Panc1 (cell line): ENCODE data around the gene CD226. TPM values are rescaled to one million over a fixed set of nuclear protein-coding genes. Genes with fewer than 3 reads are reported as not detected.

ENCODE experiments used
- ATAC-seq: fragments of 200-7000 bp; cut with Tn5 transposase; 2 replicates; pipeline ENCODE4 v1.9.1; 2020; ENCODE audit warnings: mild to moderate bottlenecking, moderate library complexity
- BruUV-seq: library from RNA; stranded (reverse); fragments of 400-500 nt; replicated peaks from 2 replicates; lab custom pipeline; 2021; lab: Mats Ljungman, UMichigan
- CTCF ChIA-PET: fragments of 300-600 bp; sonication (Branson Sonifier 250); formaldehyde crosslinking; loops from one replicate; lab custom pipeline; 2022; ENCODE audit warnings: antibody characterized with exemption; lab: Charles Lee
- POLR2A ChIA-PET: fragments of 300-600 bp; sonication (Branson Sonifier 250); formaldehyde crosslinking; loops from one replicate; lab custom pipeline; 2022; ENCODE audit warnings: antibody characterized with exemption; lab: Charles Lee
- DNase-seq: peaks from one replicate; pipeline ENCODE4 v3.0.0-alpha.2; 2010; ENCODE audit warnings: low read depth, low spot score
- H3K27ac ChIP-seq: 2 replicates; pipeline ENCODE4 v1.5.1; 2011; ENCODE audit warnings: mild to moderate bottlenecking, low read length, inconsistent platforms
- H3K27me3 ChIP-seq: fragments of 200-500 bp; sonication (Bioruptor generic); 2 replicates; pipeline ENCODE4 v1.6.0; 2014; ENCODE audit warnings: low read length, inconsistent platforms; ENCODE audit not compliant: control insufficient read depth, insufficient read depth
- H3K36me3 ChIP-seq: fragments of 200-500 bp; sonication (Bioruptor generic); 2 replicates; pipeline ENCODE4 v1.5.1; 2014; ENCODE audit warnings: inconsistent platforms, mild to moderate bottlenecking, low read length, moderate library complexity; ENCODE audit not compliant: control insufficient read depth, insufficient read depth
- H3K4me1 ChIP-seq: 2 replicates; pipeline ENCODE4 v1.5.1; 2011; ENCODE audit warnings: inconsistent platforms, mild to moderate bottlenecking, low read length, moderate library complexity; ENCODE audit not compliant: control insufficient read depth, insufficient read depth
- H3K4me3 ChIP-seq, 2 experiments: 2 replicates each; pipeline ENCODE4 v1.5.1; 2011 to 2012; ENCODE audit warnings: low read depth in 2 of 2, low read length in 2 of 2, mild to moderate bottlenecking in 2 of 2, inconsistent platforms in 1 of 2, moderate library complexity in 1 of 2
- H3K9me3 ChIP-seq: fragments of 200-500 bp; sonication (Bioruptor generic); 2 replicates; pipeline ENCODE4 v1.5.1; 2014; ENCODE audit warnings: low read depth, mild to moderate bottlenecking, inconsistent platforms, low read length, moderate library complexity; ENCODE audit not compliant: control insufficient read depth, insufficient read depth
- CTCF ChIP-seq: fragments of 450-650 bp; IDR thresholded peaks from 2 replicates; pipeline ENCODE4 v1.5.1; 2017; ENCODE audit warnings: mild to moderate bottlenecking
- POLR2AphosphoS5 ChIP-seq: IDR thresholded peaks from 2 replicates; pipeline ENCODE4 v1.6.1; 2012; ENCODE audit warnings: mild to moderate bottlenecking, low read depth, low read length, moderate library complexity
- REST ChIP-seq, 2 experiments: IDR thresholded peaks; 2 replicates each; pipeline ENCODE4 v1.6.1; 2011 to 2012; ENCODE audit warnings: low read depth in 2 of 2, control low read depth in 1 of 2, low read length in 1 of 2, mild to moderate bottlenecking in 1 of 2, moderate library complexity in 1 of 2; ENCODE audit not compliant: insufficient read depth in 1 of 2
- SIN3A ChIP-seq: IDR thresholded peaks from 2 replicates; pipeline ENCODE4 v1.6.1; 2012; ENCODE audit warnings: low read depth, mild to moderate bottlenecking, low read length, moderate library complexity, borderline replicate concordance; ENCODE audit not compliant: insufficient read depth
- TCF7L2 ChIP-seq: IDR thresholded peaks from 2 replicates; pipeline ENCODE4 v1.6.1; 2011; ENCODE audit warnings: mild to moderate bottlenecking, low read depth, low read length, inconsistent platforms
- in situ Hi-C: cut with HindIII; loops from 2 replicates; pipeline ENCODE4 v1.10.0; 2016; ENCODE audit warnings: low sequenced_read_pairs, low pct_unique_long_range_greater_than_20kb
- intact Hi-C: fragments of 100-400 bp; cut with micrococcal nuclease; formaldehyde crosslinking; loops from one replicate; pipeline ENCODE4 v1.10.0; 2022; ENCODE audit not compliant: unreplicated experiment
- total RNA-seq: library from RNA; stranded (reverse); gene quantifications from one replicate; pipeline ENCODE4 v1.2.1, GENCODE V29; 2021; ENCODE audit not compliant: unreplicated experiment

The CD226 gene
- total RNA-seq, 1 experiment from 2014 or later = 0.95 TPM

- TF ChIP-seq CTCF = no peak
- no peak for TF ChIP-seq REST (IDR thresholded peaks at IDR 0.05; ENCODE audit: insufficient read depth in 1 of 2, low read depth in 2 of 2, low read length in 1 of 2)
- no peak for TF ChIP-seq TCF7L2
- TF ChIP-seq POLR2AphosphoS5 = no peak
- no peak for TF ChIP-seq SIN3A
- no TSS peak for BruUV-seq
- ChIA-PET POLR2A (no interaction called here), CTCF (no interaction called here)
- in situ Hi-C loops (no loop called here), intact Hi-C loops (no loop called here)
- H3K27ac ChIP-seq = no peak overlapping the region
- H3K36me3 ChIP-seq = no peaks in the 10 kb centered on the region; the same call in 1 of the 2 replicates
- no peaks in the 10 kb centered on the region for H3K9me3 ChIP-seq
- DNase-seq = no peak
- no peak overlapping the region for H3K4me3 ChIP-seq
- no peak for ATAC-seq
- no peaks in the 10 kb centered on the region for H3K4me1 ChIP-seq
- H3K27me3 ChIP-seq = no peaks in the 10 kb centered on the region
Observed at GRCh38 chr18:69981948-69982347, 34.3 kb upstream of the CD226 start.

GRCh38 chr18:69980982-69981804 lies 33.5 kb upstream of the CD226 start:
- H3K4me1 ChIP-seq = no peaks in the 10 kb centered on the region
- CTCF ChIA-PET = no interaction called here
- H3K9me3 ChIP-seq = no peaks in the 10 kb centered on the region
- H3K27me3 ChIP-seq = no peaks in the 10 kb centered on the region
- no peak for DNase-seq
- H3K27ac ChIP-seq = no peak overlapping the region
- no peak overlapping the region for H3K4me3 ChIP-seq
- no TSS peak for BruUV-seq
- TF ChIP-seq POLR2AphosphoS5 (no peak), REST (IDR thresholded peaks at IDR 0.05; ENCODE audit: insufficient read depth in 1 of 2, low read depth in 2 of 2, low read length in 1 of 2) (no peak), CTCF (no peak), SIN3A (no peak), TCF7L2 (no peak)
- POLR2A ChIA-PET = no interaction called here
- no peak for ATAC-seq
- intact Hi-C loops (no loop called here), in situ Hi-C loops (no loop called here)
- H3K36me3 ChIP-seq = no peaks in the 10 kb centered on the region; the same call in 1 of the 2 replicates
